ENCODE results near the gene SLC24A1. TPM values are rescaled to one million over a fixed set of nuclear protein-coding genes. Genes with fewer than 3 reads are reported as not detected.

SLC24A1 gene
- total RNA-seq, 1 donor from 2014 or later = 20.7 TPM

GRCh38 chr15:65623103-65623502 is 1.4 kb downstream of the SLC24A1 start:
- no peak overlapping the region for H3K27ac Mint-ChIP-seq (ENCODE audit: unreplicated experiment)
- DNase-seq (ENCODE audit: low spot score) = no peak
- H3K36me3 Mint-ChIP-seq (ENCODE audit: low read depth, unreplicated experiment) = peaks cover 26% of the 10 kb centered on the region
- TF ChIP-seq CTCF (IDR thresholded peaks at IDR 0.05; ENCODE audit: unreplicated experiment) = no peak
- H3K4me3 Mint-ChIP-seq (ENCODE audit: unreplicated experiment) = no peak overlapping the region
- H3K9me3 Mint-ChIP-seq (ENCODE audit: unreplicated experiment) = no peaks in the 10 kb centered on the region
- peaks cover 1% of the 10 kb centered on the region for H3K27me3 Mint-ChIP-seq (ENCODE audit: unreplicated experiment)
- peaks cover 20% of the 10 kb centered on the region for H3K4me1 Mint-ChIP-seq (ENCODE audit: unreplicated experiment)

GRCh38 chr15:65626856-65627255 is 5.1 kb downstream of the SLC24A1 start:
- Mint-ChIP-seq H3K27ac (ENCODE audit: unreplicated experiment) (no peak overlapping the region), H3K9me3 (ENCODE audit: unreplicated experiment) (no peaks in the 10 kb centered on the region), H3K4me3 (ENCODE audit: unreplicated experiment) (no peak overlapping the region), H3K4me1 (ENCODE audit: unreplicated experiment) (peaks cover 4% of the 10 kb centered on the region), H3K36me3 (ENCODE audit: low read depth, unreplicated experiment) (peaks cover 31% of the 10 kb centered on the region), H3K27me3 (ENCODE audit: unreplicated experiment) (peaks cover 1% of the 10 kb centered on the region)
- no peak for DNase-seq (ENCODE audit: low spot score)
- no peak for TF ChIP-seq CTCF (IDR thresholded peaks at IDR 0.05; ENCODE audit: unreplicated experiment)

- no peaks in the 10 kb centered on the region for H3K9me3 Mint-ChIP-seq (ENCODE audit: unreplicated experiment)
- H3K36me3 Mint-ChIP-seq (ENCODE audit: low read depth, unreplicated experiment) = peaks cover 23% of the 10 kb centered on the region
Observed at GRCh38 chr15:65629548-65629947, 7.8 kb downstream of the SLC24A1 start.

GRCh38 chr15:65630760-65631159 is 9.0 kb downstream of the SLC24A1 start:
- no peak overlapping the region for H3K4me3 Mint-ChIP-seq (ENCODE audit: unreplicated experiment)
- H3K9me3 Mint-ChIP-seq (ENCODE audit: unreplicated experiment) = no peaks in the 10 kb centered on the region
- peaks cover 10% of the 10 kb centered on the region for H3K4me1 Mint-ChIP-seq (ENCODE audit: unreplicated experiment)
- no peaks in the 10 kb centered on the region for H3K27me3 Mint-ChIP-seq (ENCODE audit: unreplicated experiment)
- peaks cover 12% of the 10 kb centered on the region for H3K36me3 Mint-ChIP-seq (ENCODE audit: low read depth, unreplicated experiment)
- DNase-seq (ENCODE audit: low spot score) = no peak
- no peak for TF ChIP-seq CTCF (IDR thresholded peaks at IDR 0.05; ENCODE audit: unreplicated experiment)
- H3K27ac Mint-ChIP-seq (ENCODE audit: unreplicated experiment) = no peak overlapping the region

More at GRCh38 chr15:65629548-65629947, 7.8 kb downstream of the SLC24A1 start:
- no peak overlapping the region for H3K27ac Mint-ChIP-seq (ENCODE audit: unreplicated experiment)
- TF ChIP-seq CTCF (IDR thresholded peaks at IDR 0.05; ENCODE audit: unreplicated experiment) = no peak
- H3K4me1 Mint-ChIP-seq (ENCODE audit: unreplicated experiment) = peaks cover 10% of the 10 kb centered on the region
- H3K4me3 Mint-ChIP-seq (ENCODE audit: unreplicated experiment) = no peak overlapping the region
- no peak for DNase-seq (ENCODE audit: low spot score)
- no peaks in the 10 kb centered on the region for H3K27me3 Mint-ChIP-seq (ENCODE audit: unreplicated experiment)

- no peak for TF ChIP-seq CTCF (IDR thresholded peaks at IDR 0.05; ENCODE audit: unreplicated experiment)
- H3K4me3 Mint-ChIP-seq (ENCODE audit: unreplicated experiment) = no peak overlapping the region
- DNase-seq (ENCODE audit: low spot score) = no peak
- H3K4me1 Mint-ChIP-seq (ENCODE audit: unreplicated experiment) = peaks cover 10% of the 10 kb centered on the region
- peaks cover 5% of the 10 kb centered on the region for H3K36me3 Mint-ChIP-seq (ENCODE audit: low read depth, unreplicated experiment)
- no peaks in the 10 kb centered on the region for H3K27me3 Mint-ChIP-seq (ENCODE audit: unreplicated experiment)
- no peak overlapping the region for H3K27ac Mint-ChIP-seq (ENCODE audit: unreplicated experiment)
- no peaks in the 10 kb centered on the region for H3K9me3 Mint-ChIP-seq (ENCODE audit: unreplicated experiment)
Observed at GRCh38 chr15:65631503-65631902, 9.8 kb downstream of the SLC24A1 start.
